ENCODE results near the gene PAQR9. TPM values are rescaled to one million over a fixed set of nuclear protein-coding genes. Genes with fewer than 3 reads are reported as not detected.

The PAQR9 gene
- polyA plus RNA-seq, 4 donors: not detected

GRCh38 chr3:142931222-142931621 lies 32.3 kb downstream of the PAQR9 start:
- Histone ChIP-seq H3K4me1 (ENCODE audit: control insufficient read depth in 3 of 3, insufficient read depth in 2 of 3, low read depth in 1 of 3, low read length in 2 of 3) (no peaks in the 10 kb centered on the region), H3K4me3 (ENCODE audit: low read depth in 1 of 3, low read length in 3 of 3) (no peak overlapping the region), H3K36me3 (ENCODE audit: control insufficient read depth in 3 of 3, insufficient read depth in 2 of 3, low read depth in 1 of 3, low read length in 3 of 3) (no peaks in the 10 kb centered on the region), H3K27ac (ENCODE audit: low read depth in 1 of 3, low read length in 2 of 3) (no peak overlapping the region), H3K27me3 (ENCODE audit: control insufficient read depth in 3 of 3, insufficient read depth in 3 of 3, low read length in 3 of 3) (peaks cover 0 to 3% (median 2%) of the 10 kb centered on the region in 3 donors), H3K9me3 (ENCODE audit: control insufficient read depth in 2 of 2, insufficient read depth in 1 of 2, low read depth in 1 of 2, low read length in 1 of 2) (no peaks in the 10 kb centered on the region)
- no peak for DNase-seq
- WGBS, 3 donors: 70 to 81% (median 71%) methylated on average over 6 of the region's 6 CpGs
- no peak for FAIRE-seq

GRCh38 chr3:142930463-142930862 lies 33.0 kb downstream of the PAQR9 start:
- no peak overlapping the region for H3K4me3 ChIP-seq (ENCODE audit: low read depth in 1 of 3, low read length in 3 of 3)
- H3K27me3 ChIP-seq (ENCODE audit: control insufficient read depth in 3 of 3, insufficient read depth in 3 of 3, low read length in 3 of 3): peaks cover 0 to 2% (median 0%) of the 10 kb centered on the region in 3 donors
- no peak overlapping the region for H3K27ac ChIP-seq (ENCODE audit: low read depth in 1 of 3, low read length in 2 of 3)
- DNase-seq: peak in 1 of 2 donors; percentile 10
- H3K36me3 ChIP-seq (ENCODE audit: control insufficient read depth in 3 of 3, insufficient read depth in 2 of 3, low read depth in 1 of 3, low read length in 3 of 3): no peaks in the 10 kb centered on the region
- H3K9me3 ChIP-seq (ENCODE audit: control insufficient read depth in 2 of 2, insufficient read depth in 1 of 2, low read depth in 1 of 2, low read length in 1 of 2): no peaks in the 10 kb centered on the region
- WGBS, 3 donors: 30 to 57% (median 44%) methylated on average over 3 of the region's 3 CpGs
- no peaks in the 10 kb centered on the region for H3K4me1 ChIP-seq (ENCODE audit: control insufficient read depth in 3 of 3, insufficient read depth in 2 of 3, low read depth in 1 of 3, low read length in 2 of 3)
- no peak for FAIRE-seq

- FAIRE-seq (no peak), DNase-seq (no peak)
- no peak overlapping the region for H3K27ac ChIP-seq (ENCODE audit: low read depth in 1 of 3, low read length in 2 of 3)
- no peaks in the 10 kb centered on the region for H3K4me1 ChIP-seq (ENCODE audit: control insufficient read depth in 3 of 3, insufficient read depth in 2 of 3, low read depth in 1 of 3, low read length in 2 of 3)
- H3K4me3 ChIP-seq (ENCODE audit: low read depth in 1 of 3, low read length in 3 of 3): no peak overlapping the region
- WGBS, 3 donors: 63 to 97% (median 94%) methylated on average over 3 of the region's 3 CpGs
- no peaks in the 10 kb centered on the region for H3K9me3 ChIP-seq (ENCODE audit: control insufficient read depth in 2 of 2, insufficient read depth in 1 of 2, low read depth in 1 of 2, low read length in 1 of 2)
- H3K27me3 ChIP-seq (ENCODE audit: control insufficient read depth in 3 of 3, insufficient read depth in 3 of 3, low read length in 3 of 3): peaks cover 0 to 5% (median 0%) of the 10 kb centered on the region in 3 donors
- H3K36me3 ChIP-seq (ENCODE audit: control insufficient read depth in 3 of 3, insufficient read depth in 2 of 3, low read depth in 1 of 3, low read length in 3 of 3): no peaks in the 10 kb centered on the region
These were observed 33.6 kb downstream of the PAQR9 start for GRCh38 chr3:142929890-142930289.

GRCh38 chr3:142929109-142929508 lies 34.4 kb downstream of the PAQR9 start:
- no peaks in the 10 kb centered on the region for H3K36me3 ChIP-seq (ENCODE audit: control insufficient read depth in 3 of 3, insufficient read depth in 2 of 3, low read depth in 1 of 3, low read length in 3 of 3)
- H3K4me1 ChIP-seq (ENCODE audit: control insufficient read depth in 3 of 3, insufficient read depth in 2 of 3, low read depth in 1 of 3, low read length in 2 of 3): no peaks in the 10 kb centered on the region
- FAIRE-seq (no peak), DNase-seq (peak in 1 of 2 donors; percentile 66)
- H3K4me3 ChIP-seq (ENCODE audit: low read depth in 1 of 3, low read length in 3 of 3): no peak overlapping the region
- WGBS, 3 donors: 10 to 34% (median 19%) methylated on average over 3 of the region's 3 CpGs
- H3K9me3 ChIP-seq (ENCODE audit: control insufficient read depth in 2 of 2, insufficient read depth in 1 of 2, low read depth in 1 of 2, low read length in 1 of 2): no peaks in the 10 kb centered on the region
- H3K27me3 ChIP-seq (ENCODE audit: control insufficient read depth in 3 of 3, insufficient read depth in 3 of 3, low read length in 3 of 3): peaks cover 0 to 6% (median 0%) of the 10 kb centered on the region in 3 donors
- no peak overlapping the region for H3K27ac ChIP-seq (ENCODE audit: low read depth in 1 of 3, low read length in 2 of 3)

- Histone ChIP-seq H3K27ac (ENCODE audit: low read depth in 1 of 3, low read length in 2 of 3) (no peak overlapping the region), H3K27me3 (ENCODE audit: control insufficient read depth in 3 of 3, insufficient read depth in 3 of 3, low read length in 3 of 3) (peaks cover 0 to 5% (median 0%) of the 10 kb centered on the region in 3 donors), H3K4me1 (ENCODE audit: control insufficient read depth in 3 of 3, insufficient read depth in 2 of 3, low read depth in 1 of 3, low read length in 2 of 3) (no peaks in the 10 kb centered on the region), H3K9me3 (ENCODE audit: control insufficient read depth in 2 of 2, insufficient read depth in 1 of 2, low read depth in 1 of 2, low read length in 1 of 2) (no peaks in the 10 kb centered on the region), H3K4me3 (ENCODE audit: low read depth in 1 of 3, low read length in 3 of 3) (no peak overlapping the region), H3K36me3 (ENCODE audit: control insufficient read depth in 3 of 3, insufficient read depth in 2 of 3, low read depth in 1 of 3, low read length in 3 of 3) (no peaks in the 10 kb centered on the region)
- FAIRE-seq (no peak), DNase-seq (no peak)
- WGBS, 3 donors: 89 to 100% (median 94%) methylated on average over 3 of the region's 3 CpGs
These were observed 37.0 kb downstream of the PAQR9 start for GRCh38 chr3:142926368-142926944.

GRCh38 chr3:142925140-142925539 lies 38.3 kb downstream of the PAQR9 start:
- no peak for FAIRE-seq
- Histone ChIP-seq H3K36me3 (ENCODE audit: control insufficient read depth in 3 of 3, insufficient read depth in 2 of 3, low read depth in 1 of 3, low read length in 3 of 3) (no peaks in the 10 kb centered on the region), H3K27ac (ENCODE audit: low read depth in 1 of 3, low read length in 2 of 3) (no peak overlapping the region), H3K9me3 (ENCODE audit: control insufficient read depth in 2 of 2, insufficient read depth in 1 of 2, low read depth in 1 of 2, low read length in 1 of 2) (no peaks in the 10 kb centered on the region), H3K4me1 (ENCODE audit: control insufficient read depth in 3 of 3, insufficient read depth in 2 of 3, low read depth in 1 of 3, low read length in 2 of 3) (no peaks in the 10 kb centered on the region), H3K27me3 (ENCODE audit: control insufficient read depth in 3 of 3, insufficient read depth in 3 of 3, low read length in 3 of 3) (peaks cover 0 to 5% (median 0%) of the 10 kb centered on the region in 3 donors), H3K4me3 (ENCODE audit: low read depth in 1 of 3, low read length in 3 of 3) (no peak overlapping the region)
- no peak for DNase-seq

GRCh38 chr3:142923694-142924093 lies 39.8 kb downstream of the PAQR9 start:
- FAIRE-seq (no peak), DNase-seq (no peak)
- Histone ChIP-seq H3K36me3 (ENCODE audit: control insufficient read depth in 3 of 3, insufficient read depth in 2 of 3, low read depth in 1 of 3, low read length in 3 of 3) (no peaks in the 10 kb centered on the region), H3K9me3 (ENCODE audit: control insufficient read depth in 2 of 2, insufficient read depth in 1 of 2, low read depth in 1 of 2, low read length in 1 of 2) (no peaks in the 10 kb centered on the region), H3K4me3 (ENCODE audit: low read depth in 1 of 3, low read length in 3 of 3) (no peak overlapping the region), H3K27ac (ENCODE audit: low read depth in 1 of 3, low read length in 2 of 3) (no peak overlapping the region), H3K4me1 (ENCODE audit: control insufficient read depth in 3 of 3, insufficient read depth in 2 of 3, low read depth in 1 of 3, low read length in 2 of 3) (no peaks in the 10 kb centered on the region), H3K27me3 (ENCODE audit: control insufficient read depth in 3 of 3, insufficient read depth in 3 of 3, low read length in 3 of 3) (peaks cover 0 to 5% (median 0%) of the 10 kb centered on the region in 3 donors)

GRCh38 chr3:142916605-142917004 lies 46.9 kb downstream of the PAQR9 start:
- WGBS, 3 donors: 54 to 69% (median 60%) methylated on average over 2 of the region's 2 CpGs
- FAIRE-seq: no peak
- no peak overlapping the region for H3K27ac ChIP-seq (ENCODE audit: low read depth in 1 of 3, low read length in 2 of 3)
- H3K27me3 ChIP-seq (ENCODE audit: control insufficient read depth in 3 of 3, insufficient read depth in 3 of 3, low read length in 3 of 3): peaks cover 0 to 4% (median 0%) of the 10 kb centered on the region in 3 donors
- no peaks in the 10 kb centered on the region for H3K4me1 ChIP-seq (ENCODE audit: control insufficient read depth in 3 of 3, insufficient read depth in 2 of 3, low read depth in 1 of 3, low read length in 2 of 3)
- no peak for DNase-seq
- H3K36me3 ChIP-seq (ENCODE audit: control insufficient read depth in 3 of 3, insufficient read depth in 2 of 3, low read depth in 1 of 3, low read length in 3 of 3): no peaks in the 10 kb centered on the region
- H3K4me3 ChIP-seq (ENCODE audit: low read depth in 1 of 3, low read length in 3 of 3): no peak overlapping the region
- no peaks in the 10 kb centered on the region for H3K9me3 ChIP-seq (ENCODE audit: control insufficient read depth in 2 of 2, insufficient read depth in 1 of 2, low read depth in 1 of 2, low read length in 1 of 2)

- DNase-seq (no peak), FAIRE-seq (no peak)
- Histone ChIP-seq H3K27ac (ENCODE audit: low read depth in 1 of 3, low read length in 2 of 3) (no peak overlapping the region), H3K4me3 (ENCODE audit: low read depth in 1 of 3, low read length in 3 of 3) (no peak overlapping the region), H3K27me3 (ENCODE audit: control insufficient read depth in 3 of 3, insufficient read depth in 3 of 3, low read length in 3 of 3) (peaks cover 0 to 6% (median 0%) of the 10 kb centered on the region in 3 donors), H3K36me3 (ENCODE audit: control insufficient read depth in 3 of 3, insufficient read depth in 2 of 3, low read depth in 1 of 3, low read length in 3 of 3) (no peaks in the 10 kb centered on the region), H3K4me1 (ENCODE audit: control insufficient read depth in 3 of 3, insufficient read depth in 2 of 3, low read depth in 1 of 3, low read length in 2 of 3) (no peaks in the 10 kb centered on the region), H3K9me3 (ENCODE audit: control insufficient read depth in 2 of 2, insufficient read depth in 1 of 2, low read depth in 1 of 2, low read length in 1 of 2) (no peaks in the 10 kb centered on the region)
- WGBS, 3 donors: 62 to 76% (median 74%) methylated on average over 3 of the region's 3 CpGs
These were observed 47.8 kb downstream of the PAQR9 start for GRCh38 chr3:142915636-142916035.
